K562 (cell line): ENCODE measurements around the gene EPHB6.

Experiments
- CEBPB ChIP-seq: fragments of 450-650 bp; IDR thresholded peaks from 2 replicates; pipeline ENCODE4 v1.6.1; 2016; ENCODE audit warnings: missing genetic modification characterization, missing compliant biosample characterization
- KDM1A ChIP-seq, 2 experiments: fragments of 450-650 bp; IDR thresholded peaks; 2 replicates each; pipeline ENCODE4 v1.6.1; 2016; ENCODE audit warnings: mild to moderate bottlenecking in 2 of 2
- RFX1 ChIP-seq: fragments of 450-650 bp; IDR thresholded peaks from 2 replicates; pipeline ENCODE4 v1.6.1; 2016; ENCODE audit warnings: mild to moderate bottlenecking, moderate library complexity
- YY1 ChIP-seq, 3 experiments: IDR thresholded peaks; 2 replicates each; pipeline ENCODE4 v1.6.1; 2011; ENCODE audit warnings: low read length in 2 of 3, mild to moderate bottlenecking in 2 of 3, moderate library complexity in 2 of 3, borderline replicate concordance in 1 of 3, control low read depth in 1 of 3, low read depth in 1 of 3; ENCODE audit not compliant: insufficient read depth in 3 of 3, insufficient replicate concordance in 2 of 3, control insufficient read depth in 1 of 3, insufficient read length in 1 of 3; ENCODE audit errors: extremely low read depth in 1 of 3
- ZNF197 ChIP-seq: fragments of 200-800 bp; sonication (Bioruptor generic); IDR thresholded peaks from 2 replicates; pipeline ENCODE4 v1.6.1; 2016; ENCODE audit warnings: low read depth, missing genetic modification characterization, missing compliant biosample characterization
- ZNF311 ChIP-seq: fragments of 250-450 bp; sonication (Bioruptor Pico); IDR thresholded peaks from 2 replicates; pipeline ENCODE4 v1.4.0; 2020; ENCODE audit warnings: mild to moderate bottlenecking, moderate library complexity
- ZNF699 ChIP-seq: fragments of 250-450 bp; sonication (Bioruptor Pico); IDR thresholded peaks from 2 replicates; pipeline ENCODE4 v1.8.0; 2021; ENCODE audit warnings: mild to moderate bottlenecking, moderate library complexity; ENCODE audit not compliant: insufficient replicate concordance
- TF ChIP-seq, protein P1 (sequence below): sonication (generic); formaldehyde crosslinking; IDR thresholded peaks from 2 replicates; pipeline ENCODE4 v1.4.0; 2020; ENCODE audit warnings: mild to moderate bottlenecking, missing genetic modification reagents
- TF ChIP-seq, protein P2 (sequence below): fragments of 450-650 bp; conservative IDR thresholded peaks from 2 replicates; pipeline ENCODE4 v1.6.1; 2016; ENCODE audit warnings: missing genetic modification characterization, low read depth, mild to moderate bottlenecking, control low read depth, missing compliant biosample characterization
- TF ChIP-seq, protein P3 (sequence below): fragments of 250-450 bp; sonication (Bioruptor Pico); IDR thresholded peaks from 2 replicates; pipeline ENCODE4 v1.8.0; 2022; ENCODE audit warnings: moderate library complexity, mild to moderate bottlenecking, inconsistent platforms
- TF ChIP-seq, protein P4 (sequence below): fragments of 200-600 bp; sonication (generic); IDR thresholded peaks from one replicate; pipeline ENCODE4 v1.6.1; 2012; ENCODE audit warnings: mild to moderate bottlenecking, low read depth, low read length, inconsistent platforms

DNA sequence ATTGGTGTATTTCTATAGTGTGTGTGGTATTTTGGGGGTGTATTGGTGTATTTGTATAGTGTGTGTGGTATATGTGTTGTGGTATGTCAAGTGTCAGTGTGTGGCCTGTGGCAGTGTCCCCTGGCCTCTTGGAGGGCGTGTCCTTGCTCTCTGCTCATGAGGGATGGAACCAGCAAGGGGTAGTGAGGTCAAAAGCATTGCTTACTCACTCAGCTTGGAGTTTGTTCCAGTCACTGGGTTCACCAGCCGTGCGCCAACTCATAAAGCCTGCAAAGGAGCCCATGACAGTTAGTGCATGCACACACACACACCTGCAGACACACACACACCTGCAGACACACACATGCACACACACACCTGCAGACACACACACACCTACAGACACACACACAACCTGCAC, 34.9 kb downstream of the EPHB6 start:
- no peak for TF ChIP-seq KDM1A (IDR thresholded peaks at IDR 0.05)
- TF ChIP-seq ZNF311 (CRISPR knock-in tag), result no peak
- TF ChIP-seq ZNF699 (CRISPR knock-in tag), result no peak
- no peak for TF ChIP-seq ZNF197 (CRISPR knock-in tag)
- TF ChIP-seq, protein P1, sequence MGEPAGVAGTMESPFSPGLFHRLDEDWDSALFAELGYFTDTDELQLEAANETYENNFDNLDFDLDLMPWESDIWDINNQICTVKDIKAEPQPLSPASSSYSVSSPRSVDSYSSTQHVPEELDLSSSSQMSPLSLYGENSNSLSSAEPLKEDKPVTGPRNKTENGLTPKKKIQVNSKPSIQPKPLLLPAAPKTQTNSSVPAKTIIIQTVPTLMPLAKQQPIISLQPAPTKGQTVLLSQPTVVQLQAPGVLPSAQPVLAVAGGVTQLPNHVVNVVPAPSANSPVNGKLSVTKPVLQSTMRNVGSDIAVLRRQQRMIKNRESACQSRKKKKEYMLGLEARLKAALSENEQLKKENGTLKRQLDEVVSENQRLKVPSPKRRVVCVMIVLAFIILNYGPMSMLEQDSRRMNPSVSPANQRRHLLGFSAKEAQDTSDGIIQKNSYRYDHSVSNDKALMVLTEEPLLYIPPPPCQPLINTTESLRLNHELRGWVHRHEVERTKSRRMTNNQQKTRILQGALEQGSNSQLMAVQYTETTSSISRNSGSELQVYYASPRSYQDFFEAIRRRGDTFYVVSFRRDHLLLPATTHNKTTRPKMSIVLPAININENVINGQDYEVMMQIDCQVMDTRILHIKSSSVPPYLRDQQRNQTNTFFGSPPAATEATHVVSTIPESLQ (CRISPR knock-in tag), result no peak
- no peak for TF ChIP-seq RFX1
- TF ChIP-seq, protein P2, sequence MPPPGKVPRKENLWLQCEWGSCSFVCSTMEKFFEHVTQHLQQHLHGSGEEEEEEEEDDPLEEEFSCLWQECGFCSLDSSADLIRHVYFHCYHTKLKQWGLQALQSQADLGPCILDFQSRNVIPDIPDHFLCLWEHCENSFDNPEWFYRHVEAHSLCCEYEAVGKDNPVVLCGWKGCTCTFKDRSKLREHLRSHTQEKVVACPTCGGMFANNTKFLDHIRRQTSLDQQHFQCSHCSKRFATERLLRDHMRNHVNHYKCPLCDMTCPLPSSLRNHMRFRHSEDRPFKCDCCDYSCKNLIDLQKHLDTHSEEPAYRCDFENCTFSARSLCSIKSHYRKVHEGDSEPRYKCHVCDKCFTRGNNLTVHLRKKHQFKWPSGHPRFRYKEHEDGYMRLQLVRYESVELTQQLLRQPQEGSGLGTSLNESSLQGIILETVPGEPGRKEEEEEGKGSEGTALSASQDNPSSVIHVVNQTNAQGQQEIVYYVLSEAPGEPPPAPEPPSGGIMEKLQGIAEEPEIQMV (tag), result no peak
- TF ChIP-seq, protein P3, sequence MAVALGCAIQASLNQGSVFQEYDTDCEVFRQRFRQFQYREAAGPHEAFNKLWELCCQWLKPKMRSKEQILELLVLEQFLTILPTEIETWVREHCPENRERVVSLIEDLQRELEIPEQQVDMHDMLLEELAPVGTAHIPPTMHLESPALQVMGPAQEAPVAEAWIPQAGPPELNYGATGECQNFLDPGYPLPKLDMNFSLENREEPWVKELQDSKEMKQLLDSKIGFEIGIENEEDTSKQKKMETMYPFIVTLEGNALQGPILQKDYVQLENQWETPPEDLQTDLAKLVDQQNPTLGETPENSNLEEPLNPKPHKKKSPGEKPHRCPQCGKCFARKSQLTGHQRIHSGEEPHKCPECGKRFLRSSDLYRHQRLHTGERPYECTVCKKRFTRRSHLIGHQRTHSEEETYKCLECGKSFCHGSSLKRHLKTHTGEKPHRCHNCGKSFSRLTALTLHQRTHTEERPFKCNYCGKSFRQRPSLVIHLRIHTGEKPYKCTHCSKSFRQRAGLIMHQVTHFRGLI (CRISPR knock-in tag), result no peak
- TF ChIP-seq CEBPB, result no peak
- no peak for TF ChIP-seq YY1 (IDR thresholded peaks at IDR 0.05; ENCODE audit: borderline replicate concordance in 1 of 3, control insufficient read depth in 1 of 3, extremely low read depth in 1 of 3, insufficient read depth in 3 of 3, insufficient read length in 1 of 3, insufficient replicate concordance in 2 of 3, low read depth in 1 of 3, low read length in 2 of 3)
- TF ChIP-seq, protein P4, sequence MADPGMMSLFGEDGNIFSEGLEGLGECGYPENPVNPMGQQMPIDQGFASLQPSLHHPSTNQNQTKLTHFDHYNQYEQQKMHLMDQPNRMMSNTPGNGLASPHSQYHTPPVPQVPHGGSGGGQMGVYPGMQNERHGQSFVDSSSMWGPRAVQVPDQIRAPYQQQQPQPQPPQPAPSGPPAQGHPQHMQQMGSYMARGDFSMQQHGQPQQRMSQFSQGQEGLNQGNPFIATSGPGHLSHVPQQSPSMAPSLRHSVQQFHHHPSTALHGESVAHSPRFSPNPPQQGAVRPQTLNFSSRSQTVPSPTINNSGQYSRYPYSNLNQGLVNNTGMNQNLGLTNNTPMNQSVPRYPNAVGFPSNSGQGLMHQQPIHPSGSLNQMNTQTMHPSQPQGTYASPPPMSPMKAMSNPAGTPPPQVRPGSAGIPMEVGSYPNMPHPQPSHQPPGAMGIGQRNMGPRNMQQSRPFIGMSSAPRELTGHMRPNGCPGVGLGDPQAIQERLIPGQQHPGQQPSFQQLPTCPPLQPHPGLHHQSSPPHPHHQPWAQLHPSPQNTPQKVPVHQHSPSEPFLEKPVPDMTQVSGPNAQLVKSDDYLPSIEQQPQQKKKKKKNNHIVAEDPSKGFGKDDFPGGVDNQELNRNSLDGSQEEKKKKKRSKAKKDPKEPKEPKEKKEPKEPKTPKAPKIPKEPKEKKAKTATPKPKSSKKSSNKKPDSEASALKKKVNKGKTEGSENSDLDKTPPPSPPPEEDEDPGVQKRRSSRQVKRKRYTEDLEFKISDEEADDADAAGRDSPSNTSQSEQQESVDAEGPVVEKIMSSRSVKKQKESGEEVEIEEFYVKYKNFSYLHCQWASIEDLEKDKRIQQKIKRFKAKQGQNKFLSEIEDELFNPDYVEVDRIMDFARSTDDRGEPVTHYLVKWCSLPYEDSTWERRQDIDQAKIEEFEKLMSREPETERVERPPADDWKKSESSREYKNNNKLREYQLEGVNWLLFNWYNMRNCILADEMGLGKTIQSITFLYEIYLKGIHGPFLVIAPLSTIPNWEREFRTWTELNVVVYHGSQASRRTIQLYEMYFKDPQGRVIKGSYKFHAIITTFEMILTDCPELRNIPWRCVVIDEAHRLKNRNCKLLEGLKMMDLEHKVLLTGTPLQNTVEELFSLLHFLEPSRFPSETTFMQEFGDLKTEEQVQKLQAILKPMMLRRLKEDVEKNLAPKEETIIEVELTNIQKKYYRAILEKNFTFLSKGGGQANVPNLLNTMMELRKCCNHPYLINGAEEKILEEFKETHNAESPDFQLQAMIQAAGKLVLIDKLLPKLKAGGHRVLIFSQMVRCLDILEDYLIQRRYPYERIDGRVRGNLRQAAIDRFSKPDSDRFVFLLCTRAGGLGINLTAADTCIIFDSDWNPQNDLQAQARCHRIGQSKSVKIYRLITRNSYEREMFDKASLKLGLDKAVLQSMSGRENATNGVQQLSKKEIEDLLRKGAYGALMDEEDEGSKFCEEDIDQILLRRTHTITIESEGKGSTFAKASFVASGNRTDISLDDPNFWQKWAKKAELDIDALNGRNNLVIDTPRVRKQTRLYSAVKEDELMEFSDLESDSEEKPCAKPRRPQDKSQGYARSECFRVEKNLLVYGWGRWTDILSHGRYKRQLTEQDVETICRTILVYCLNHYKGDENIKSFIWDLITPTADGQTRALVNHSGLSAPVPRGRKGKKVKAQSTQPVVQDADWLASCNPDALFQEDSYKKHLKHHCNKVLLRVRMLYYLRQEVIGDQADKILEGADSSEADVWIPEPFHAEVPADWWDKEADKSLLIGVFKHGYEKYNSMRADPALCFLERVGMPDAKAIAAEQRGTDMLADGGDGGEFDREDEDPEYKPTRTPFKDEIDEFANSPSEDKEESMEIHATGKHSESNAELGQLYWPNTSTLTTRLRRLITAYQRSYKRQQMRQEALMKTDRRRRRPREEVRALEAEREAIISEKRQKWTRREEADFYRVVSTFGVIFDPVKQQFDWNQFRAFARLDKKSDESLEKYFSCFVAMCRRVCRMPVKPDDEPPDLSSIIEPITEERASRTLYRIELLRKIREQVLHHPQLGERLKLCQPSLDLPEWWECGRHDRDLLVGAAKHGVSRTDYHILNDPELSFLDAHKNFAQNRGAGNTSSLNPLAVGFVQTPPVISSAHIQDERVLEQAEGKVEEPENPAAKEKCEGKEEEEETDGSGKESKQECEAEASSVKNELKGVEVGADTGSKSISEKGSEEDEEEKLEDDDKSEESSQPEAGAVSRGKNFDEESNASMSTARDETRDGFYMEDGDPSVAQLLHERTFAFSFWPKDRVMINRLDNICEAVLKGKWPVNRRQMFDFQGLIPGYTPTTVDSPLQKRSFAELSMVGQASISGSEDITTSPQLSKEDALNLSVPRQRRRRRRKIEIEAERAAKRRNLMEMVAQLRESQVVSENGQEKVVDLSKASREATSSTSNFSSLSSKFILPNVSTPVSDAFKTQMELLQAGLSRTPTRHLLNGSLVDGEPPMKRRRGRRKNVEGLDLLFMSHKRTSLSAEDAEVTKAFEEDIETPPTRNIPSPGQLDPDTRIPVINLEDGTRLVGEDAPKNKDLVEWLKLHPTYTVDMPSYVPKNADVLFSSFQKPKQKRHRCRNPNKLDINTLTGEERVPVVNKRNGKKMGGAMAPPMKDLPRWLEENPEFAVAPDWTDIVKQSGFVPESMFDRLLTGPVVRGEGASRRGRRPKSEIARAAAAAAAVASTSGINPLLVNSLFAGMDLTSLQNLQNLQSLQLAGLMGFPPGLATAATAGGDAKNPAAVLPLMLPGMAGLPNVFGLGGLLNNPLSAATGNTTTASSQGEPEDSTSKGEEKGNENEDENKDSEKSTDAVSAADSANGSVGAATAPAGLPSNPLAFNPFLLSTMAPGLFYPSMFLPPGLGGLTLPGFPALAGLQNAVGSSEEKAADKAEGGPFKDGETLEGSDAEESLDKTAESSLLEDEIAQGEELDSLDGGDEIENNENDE, result no peak
